Measurements from ENCODE around the gene ZNF764. TPM values are rescaled to one million over a fixed set of nuclear protein-coding genes. Genes with fewer than 3 reads are reported as not detected.

ZNF764 gene
- total RNA-seq, 2 experiments from 2014 or later = 13.7 to 14.2 TPM

- Mint-ChIP-seq H3K27me3 (no peaks in the 10 kb centered on the region), H3K4me3 (peak within 1 kb of the TSS; percentile 89), H3K36me3 (peaks cover 39% of the 10 kb centered on the region), H3K9me3 (no peaks in the 10 kb centered on the region), H3K4me1 (ENCODE audit: low read depth) (peaks cover 38% of the 10 kb centered on the region), H3K27ac (peak within 1 kb of the TSS; percentile 95)
- CTCF ChIA-PET = interaction anchor here (1.0 to 4.3 kb wide), 24 partner anchors 15 to 163 kb away, joined by 3 to 53 read pairs (median 8); partner anchors contain the start of genes DCTPP1, ITGAL, PRR14 and ZNF688
- intact Hi-C loops (cut with micrococcal nuclease) = loop anchor here (1.0 to 5.0 kb wide), 9 partner anchors 17 to 102 kb away; partner anchors contain the start of genes DCTPP1, SEPHS2, ZNF689 and ZNF764
- POLR2A ChIA-PET = interaction anchor here (1.0 to 3.4 kb wide), 21 partner anchors 7 to 124 kb away, joined by 3 to 59 read pairs (median 10); partner anchors contain the start of genes DCTPP1, ITGAL, PRR14 and ZNF688
- peak; percentile 94 for DNase-seq
Observed at GRCh38 chr16:30534368-30535105, 23.6 kb downstream of the ZNF764 start, which contains the start of gene ZNF747. Gene ZNF747 (minus strand): TSS chr16:30534858. CDS start chr16:30534679, 179 bp downstream.

- peaks cover 36% of the 10 kb centered on the region for H3K36me3 Mint-ChIP-seq
- ChIA-PET POLR2A (interaction anchor here (0.6 to 3.4 kb wide), 14 partner anchors 9 to 117 kb away, joined by 3 to 59 read pairs (median 14); partner anchors contain the start of genes PRR14, ZNF688, ZNF689 and ZNF764), CTCF (interaction anchor here (0.6 to 4.3 kb wide), 11 partner anchors 18 to 117 kb away, joined by 3 to 53 read pairs (median 14); partner anchors contain the start of genes DCTPP1, ITGAL, PRR14 and ZNF764)
- DNase-seq = peak; percentile 45
- peak overlapping the region; percentile 95 for H3K27ac Mint-ChIP-seq
- H3K4me1 Mint-ChIP-seq (ENCODE audit: low read depth) = peaks cover 43% of the 10 kb centered on the region
- H3K4me3 Mint-ChIP-seq = peak overlapping the region; percentile 89
- intact Hi-C loops (cut with micrococcal nuclease) = loop anchor here (2.0 kb wide), 2 partner anchors 39 to 89 kb away; partner anchors contain the start of gene SEPHS2
- no peaks in the 10 kb centered on the region for H3K9me3 Mint-ChIP-seq
- no peaks in the 10 kb centered on the region for H3K27me3 Mint-ChIP-seq
Observed at GRCh38 chr16:30533748-30534367, 24.3 kb downstream of the ZNF764 start.

- peak overlapping the region; percentile 74 for H3K4me3 Mint-ChIP-seq
- ChIA-PET POLR2A (interaction anchor here (2.2 to 3.4 kb wide), 6 partner anchors 25 to 101 kb away, joined by 5 to 59 read pairs (median 21); partner anchors contain the start of genes ZNF688, ZNF764 and ZNF785), CTCF (interaction anchor here (0.6 to 4.3 kb wide), 4 partner anchors 52 to 105 kb away, joined by 3 to 52 read pairs (median 13); partner anchors contain the start of genes DCTPP1 and ZNF785)
- intact Hi-C loops (cut with micrococcal nuclease) = no loop called here
- no peaks in the 10 kb centered on the region for H3K9me3 Mint-ChIP-seq
- DNase-seq = no peak
- H3K4me1 Mint-ChIP-seq (ENCODE audit: low read depth) = peaks cover 42% of the 10 kb centered on the region
- H3K36me3 Mint-ChIP-seq = peaks cover 34% of the 10 kb centered on the region
- no peaks in the 10 kb centered on the region for H3K27me3 Mint-ChIP-seq
- H3K27ac Mint-ChIP-seq = peak overlapping the region; percentile 78
Observed at GRCh38 chr16:30533146-30533522, 25.0 kb downstream of the ZNF764 start.

DNA sequence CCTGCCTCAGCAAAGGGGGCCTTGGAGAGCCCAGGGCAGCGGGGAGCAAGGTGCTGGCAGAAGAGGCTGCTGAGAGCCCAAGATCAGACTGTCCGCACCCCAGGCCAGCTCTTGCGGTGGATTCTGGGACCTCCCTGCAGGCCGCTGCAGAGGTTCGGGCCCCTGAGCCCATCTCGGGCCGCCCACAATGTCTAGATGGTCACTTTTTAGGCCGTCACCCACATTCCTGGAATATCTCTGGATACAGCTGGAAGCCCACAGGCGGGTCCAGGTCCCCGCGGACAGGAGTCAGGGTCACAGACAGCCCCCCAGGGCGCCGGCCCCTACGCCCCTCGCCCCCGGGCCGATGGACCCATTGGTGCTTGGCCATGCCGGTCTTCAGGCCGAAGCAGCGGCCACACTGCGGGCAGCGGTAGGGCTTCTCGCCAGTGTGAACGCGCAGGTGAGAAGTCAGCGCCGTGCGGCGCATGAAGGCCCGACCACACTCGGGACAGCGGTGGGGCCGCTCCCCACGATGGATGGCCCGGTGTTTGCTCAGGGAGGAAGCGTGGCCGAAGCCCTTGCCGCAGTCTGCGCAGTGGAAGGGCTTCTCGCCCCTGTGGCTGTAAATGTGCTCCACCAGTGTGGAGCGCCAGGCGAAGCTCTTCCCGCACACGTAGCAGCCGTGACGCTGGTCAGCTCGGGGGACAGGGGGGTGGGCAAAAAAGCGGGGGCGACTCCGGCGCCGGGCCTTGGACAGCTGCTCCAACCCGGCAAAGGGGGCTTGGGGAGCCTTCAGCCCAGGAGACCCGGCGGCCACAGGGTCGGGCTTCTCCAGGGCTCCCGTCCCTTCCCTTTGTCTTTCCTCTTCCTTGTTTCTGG, 25.7 kb downstream of the ZNF764 start:
- H3K27ac Mint-ChIP-seq = no peak overlapping the region
- H3K27me3 Mint-ChIP-seq = no peaks in the 10 kb centered on the region
- DNase-seq = no peak
- intact Hi-C loops (cut with micrococcal nuclease) = no loop called here
- POLR2A ChIA-PET = no interaction called here
- CTCF ChIA-PET = interaction anchor here (0.6 to 4.3 kb wide), 2 partner anchors 24 to 66 kb away, joined by 3 to 52 read pairs; no protein-coding TSS in a partner anchor
- peaks cover 29% of the 10 kb centered on the region for H3K36me3 Mint-ChIP-seq
- H3K4me3 Mint-ChIP-seq = no peak overlapping the region
- H3K4me1 Mint-ChIP-seq (ENCODE audit: low read depth) = peaks cover 42% of the 10 kb centered on the region
- H3K9me3 Mint-ChIP-seq = no peaks in the 10 kb centered on the region

- peaks cover 17% of the 10 kb centered on the region for H3K36me3 Mint-ChIP-seq
- H3K4me3 Mint-ChIP-seq = no peak overlapping the region
- H3K4me1 Mint-ChIP-seq (ENCODE audit: low read depth) = peaks cover 34% of the 10 kb centered on the region
- ChIA-PET CTCF (interaction anchor here (0.5 to 2.4 kb wide), 9 partner anchors 28 to 127 kb away, joined by 3 to 10 read pairs (median 5); partner anchors contain the start of genes DCTPP1 and ZNF785), POLR2A (interaction anchor here (0.6 to 1.8 kb wide), 5 partner anchors 21 to 79 kb away, joined by 4 to 6 read pairs (median 5); partner anchors contain the start of gene ZNF688)
- H3K9me3 Mint-ChIP-seq = no peaks in the 10 kb centered on the region
- peak; percentile 30 for DNase-seq
- H3K27me3 Mint-ChIP-seq = no peaks in the 10 kb centered on the region
- intact Hi-C loops (cut with micrococcal nuclease) = no loop called here
- H3K27ac Mint-ChIP-seq = peak overlapping the region; percentile 74
Observed at GRCh38 chr16:30530163-30531037, 27.8 kb downstream of the ZNF764 start.

GRCh38 chr16:30528799-30529457, 29.2 kb downstream of the ZNF764 start:
- intact Hi-C loops (cut with micrococcal nuclease) = no loop called here
- peak overlapping the region; percentile 33 for H3K27ac Mint-ChIP-seq
- CTCF ChIA-PET = interaction anchor here (1.1 to 2.4 kb wide), 5 partner anchors 28 to 99 kb away, joined by 5 to 10 read pairs (median 5); partner anchors contain the start of gene DCTPP1
- H3K9me3 Mint-ChIP-seq = no peaks in the 10 kb centered on the region
- no peak for DNase-seq
- no peak overlapping the region for H3K4me3 Mint-ChIP-seq
- H3K4me1 Mint-ChIP-seq (ENCODE audit: low read depth) = peaks cover 41% of the 10 kb centered on the region
- H3K27me3 Mint-ChIP-seq = no peaks in the 10 kb centered on the region
- POLR2A ChIA-PET = interaction anchor here (0.9 to 1.4 kb wide), 3 partner anchors 11 to 28 kb away, joined by 4 to 6 read pairs (median 6); partner anchors contain the start of gene ZNF764
- H3K36me3 Mint-ChIP-seq = peaks cover 11% of the 10 kb centered on the region

DNA sequence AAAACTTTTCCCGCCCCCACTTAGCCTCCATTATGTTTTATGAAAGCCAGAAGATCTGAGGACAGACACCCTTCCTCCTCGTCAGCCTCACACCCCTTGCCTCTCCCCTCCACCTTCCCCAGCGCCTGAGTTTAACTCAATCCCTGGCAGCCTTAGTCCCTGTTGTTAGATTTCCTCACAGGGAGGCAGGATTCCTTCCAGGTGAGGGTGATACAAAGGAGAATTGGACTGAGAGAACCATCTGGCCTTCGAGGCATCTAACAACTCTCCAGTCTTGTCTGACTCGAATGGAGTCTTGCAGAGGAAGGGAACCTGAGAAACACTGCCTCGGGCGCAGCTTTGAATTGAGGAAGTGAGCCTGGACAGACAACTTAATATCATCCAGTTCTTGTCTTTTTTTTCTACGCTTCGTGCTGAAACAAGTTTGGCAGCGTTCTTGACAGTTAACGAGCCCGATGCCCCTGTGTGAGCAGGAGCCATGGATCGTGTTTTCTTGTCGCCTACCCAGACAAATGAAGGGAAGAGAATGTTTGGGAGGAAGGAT, 30.5 kb downstream of the ZNF764 start:
- POLR2A ChIA-PET = interaction anchor here (0.8 to 1.7 kb wide), 11 partner anchors 8 to 462 kb away, joined by 3 to 7 read pairs (median 4); partner anchors contain the start of genes ALDOA, FBRS, ZNF747 and ZNF764
- peak overlapping the region; percentile 86 for H3K27ac Mint-ChIP-seq
- H3K36me3 Mint-ChIP-seq = peaks cover 5% of the 10 kb centered on the region
- peaks cover 38% of the 10 kb centered on the region for H3K4me1 Mint-ChIP-seq (ENCODE audit: low read depth)
- intact Hi-C loops (cut with micrococcal nuclease) = loop anchor here (2.0 kb wide), 3 partner anchors 55 to 123 kb away; partner anchors contain the start of genes ITGAL, PRR14 and SEPHS2
- CTCF ChIA-PET = interaction anchor here (1.0 to 1.5 kb wide), 10 partner anchors 8 to 109 kb away, joined by 3 to 10 read pairs (median 4); partner anchors contain the start of gene DCTPP1
- peak overlapping the region; percentile 73 for H3K4me3 Mint-ChIP-seq
- H3K9me3 Mint-ChIP-seq = no peaks in the 10 kb centered on the region
- no peaks in the 10 kb centered on the region for H3K27me3 Mint-ChIP-seq
- DNase-seq = no peak

- Mint-ChIP-seq H3K27me3 (no peaks in the 10 kb centered on the region), H3K4me1 (ENCODE audit: low read depth) (peaks cover 38% of the 10 kb centered on the region), H3K9me3 (no peaks in the 10 kb centered on the region), H3K27ac (peak overlapping the region; percentile 86), H3K4me3 (peak overlapping the region; percentile 73), H3K36me3 (peaks cover 9% of the 10 kb centered on the region)
- intact Hi-C loops (cut with micrococcal nuclease) = loop anchor here (2.0 kb wide), 3 partner anchors 54 to 124 kb away; partner anchors contain the start of genes ITGAL, PRR14 and SEPHS2
- ChIA-PET POLR2A (interaction anchor here (0.6 to 1.7 kb wide), 10 partner anchors 8 to 462 kb away, joined by 3 to 7 read pairs (median 3); partner anchors contain the start of genes ALDOA, FBRS and ZNF747), CTCF (interaction anchor here (0.8 to 1.5 kb wide), 9 partner anchors 9 to 110 kb away, joined by 3 to 10 read pairs (median 4); partner anchors contain the start of gene DCTPP1)
- DNase-seq = peak; percentile 98
Observed at GRCh38 chr16:30526823-30527634, 31.1 kb downstream of the ZNF764 start.

Data from activated CD4-positive, alpha-beta memory T cell treated with anti-CD3 and anti-CD28 coated beads for 36 hours (primary cell).